Measurements from ENCODE around the gene ZSCAN29. TPM values are rescaled to one million over a fixed set of nuclear protein-coding genes. Genes with fewer than 3 reads are reported as not detected.

The ZSCAN29 gene
- total RNA-seq, 2 experiments from 2014 or later: 30.2 to 73.7 TPM

GRCh38 chr15:43316016-43316970 lies 54.5 kb downstream of the ZSCAN29 start:
- H2AFZ ChIP-seq (ENCODE audit: low read length): no peak overlapping the region
- POLR2A ChIA-PET: no interaction called here
- CTCF ChIA-PET (ENCODE audit: unreplicated experiment): no interaction called here
- no peak overlapping the region for H3K4me2 ChIP-seq (ENCODE audit: low read length)
- no peaks in the 10 kb centered on the region for H3K79me2 ChIP-seq (ENCODE audit: insufficient read depth, low read depth, low read length)
- no peaks in the 10 kb centered on the region for H3K9me2 ChIP-seq (ENCODE audit: insufficient read depth, low read length)
- intact Hi-C loops (cut with micrococcal nuclease; ENCODE audit: unreplicated experiment): no loop called here
- no peaks in the 10 kb centered on the region for H3K9me3 ChIP-seq (ENCODE audit: low read length)
- TF ChIP-seq EZH2phosphoT487 (IDR thresholded peaks at IDR 0.05; ENCODE audit: borderline replicate concordance, low read depth, low read length) (no peak), CTCF (conservative IDR thresholded peaks at IDR 0.05; ENCODE audit: low read length) (no peak)
- H4K20me1 ChIP-seq (ENCODE audit: insufficient read depth, low read length): no peaks in the 10 kb centered on the region
- BruUV-seq (replicated peaks): no TSS peak
- H3K36me3 ChIP-seq (ENCODE audit: insufficient read depth, low read length): no peaks in the 10 kb centered on the region
- H3K4me3 ChIP-seq (ENCODE audit: low read depth, low read length, poor library complexity, severe bottlenecking): no peak overlapping the region
- DNase-seq (ENCODE audit: low spot score): no peak
- H3K27ac ChIP-seq (ENCODE audit: low read depth, low read length, poor library complexity, severe bottlenecking): no peak overlapping the region
- H3K4me1 ChIP-seq (ENCODE audit: insufficient read depth, low read length, poor library complexity, severe bottlenecking): no peaks in the 10 kb centered on the region

GRCh38 chr15:43314171-43314570 lies 56.7 kb downstream of the ZSCAN29 start:
- H2AFZ ChIP-seq (ENCODE audit: low read length): no peak overlapping the region
- ChIA-PET CTCF (ENCODE audit: unreplicated experiment) (no interaction called here), POLR2A (interaction anchor here (0.8 kb wide), 1 partner anchor 18 kb away, joined by 3 read pairs; no protein-coding TSS in a partner anchor)

More at GRCh38 chr15:43314171-43314570, 56.7 kb downstream of the ZSCAN29 start:
- Histone ChIP-seq H3K4me2 (ENCODE audit: low read length) (no peak overlapping the region), H3K9me2 (ENCODE audit: insufficient read depth, low read length) (no peaks in the 10 kb centered on the region), H3K4me3 (ENCODE audit: low read depth, low read length, poor library complexity, severe bottlenecking) (no peak overlapping the region), H3K36me3 (ENCODE audit: insufficient read depth, low read length) (no peaks in the 10 kb centered on the region), H3K4me1 (ENCODE audit: insufficient read depth, low read length, poor library complexity, severe bottlenecking) (no peaks in the 10 kb centered on the region), H3K27ac (ENCODE audit: low read depth, low read length, poor library complexity, severe bottlenecking) (no peak overlapping the region), H3K79me2 (ENCODE audit: insufficient read depth, low read depth, low read length) (no peaks in the 10 kb centered on the region), H4K20me1 (ENCODE audit: insufficient read depth, low read length) (no peaks in the 10 kb centered on the region), H3K9me3 (ENCODE audit: low read length) (no peaks in the 10 kb centered on the region)
- BruUV-seq (replicated peaks): no TSS peak
- DNase-seq (ENCODE audit: low spot score): no peak
- no peak for TF ChIP-seq EZH2phosphoT487 (IDR thresholded peaks at IDR 0.05; ENCODE audit: borderline replicate concordance, low read depth, low read length)
- TF ChIP-seq CTCF (conservative IDR thresholded peaks at IDR 0.05; ENCODE audit: low read length): no peak
- intact Hi-C loops (cut with micrococcal nuclease; ENCODE audit: unreplicated experiment): no loop called here

Measured in OCI-LY7 (cell line).